Osteocyte (in vitro differentiated cells): ENCODE measurements around the gene ALDH9A1. TPM values are rescaled to one million over a fixed set of nuclear protein-coding genes. Genes with fewer than 3 reads are reported as not detected.
"Not testable (repeated sequence)": the region's sequence is repeated elsewhere in the genome, so short reads cannot be mapped to it uniquely, and the experiment has no call there.

ENCODE experiments used
- DNase-seq: peaks from one replicate; pipeline ENCODE4 v3.0.0; 2021; ENCODE audit warnings: mixed read lengths; ENCODE audit not compliant: unreplicated experiment; ENCODE audit errors: extremely low spot score
- H3K27ac Mint-ChIP-seq: one replicate; pipeline ENCODE4 v1.8.0; 2021; ENCODE audit warnings: mild to moderate bottlenecking, mixed read lengths; ENCODE audit not compliant: unreplicated experiment
- H3K27me3 Mint-ChIP-seq: one replicate; pipeline ENCODE4 v1.8.0; 2021; ENCODE audit warnings: mixed read lengths; ENCODE audit not compliant: unreplicated experiment
- H3K36me3 Mint-ChIP-seq: one replicate; pipeline ENCODE4 v1.8.0; 2021; ENCODE audit warnings: mixed read lengths; ENCODE audit not compliant: unreplicated experiment
- H3K4me1 Mint-ChIP-seq: one replicate; pipeline ENCODE4 v1.8.0; 2021; ENCODE audit warnings: mixed read lengths; ENCODE audit not compliant: unreplicated experiment
- H3K4me3 Mint-ChIP-seq: one replicate; pipeline ENCODE4 v1.8.0; 2021; ENCODE audit warnings: mild to moderate bottlenecking, moderate library complexity, mixed read lengths; ENCODE audit not compliant: unreplicated experiment
- H3K9me3 Mint-ChIP-seq: one replicate; pipeline ENCODE4 v1.8.0; 2021; ENCODE audit warnings: mixed read lengths; ENCODE audit not compliant: unreplicated experiment
- total RNA-seq: library from RNA; stranded (reverse); gene quantifications from 2 replicates; pipeline ENCODE4 v1.2.1, GENCODE V29; 2021
- TF ChIP-seq, protein P1 (sequence below): fragments of 200-600 bp; sonication (generic); IDR thresholded peaks from 2 replicates; pipeline ENCODE4 v1.5.0; 2021; ENCODE audit warnings: antibody characterized with exemption, mild to moderate bottlenecking, moderate library complexity

The ALDH9A1 gene
- total RNA-seq, 1 donor from 2014 or later = 37.1 TPM

DNA sequence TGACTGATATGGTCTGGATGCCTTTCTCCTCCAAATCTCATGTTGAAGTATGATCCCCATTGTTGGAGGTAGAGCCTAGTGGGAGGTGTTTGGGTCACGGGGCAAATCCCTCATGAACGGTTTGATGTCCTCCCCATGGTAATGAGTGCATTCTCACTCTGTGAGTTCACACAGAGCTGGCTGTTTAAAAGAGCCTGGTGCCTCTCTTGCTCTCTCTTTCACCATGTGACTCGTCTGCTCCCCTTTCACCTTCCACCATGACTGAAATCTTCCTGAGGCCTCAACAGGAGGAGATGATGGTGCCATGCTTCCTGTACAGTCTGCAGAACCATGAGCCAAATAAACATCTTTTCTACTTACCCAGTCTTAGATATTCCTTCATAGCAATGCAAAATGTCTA is 30.2 kb downstream of the ALDH9A1 start:
- H3K27ac Mint-ChIP-seq = no peak overlapping the region
- no peak overlapping the region for H3K4me3 Mint-ChIP-seq
- TF ChIP-seq, protein P1, sequence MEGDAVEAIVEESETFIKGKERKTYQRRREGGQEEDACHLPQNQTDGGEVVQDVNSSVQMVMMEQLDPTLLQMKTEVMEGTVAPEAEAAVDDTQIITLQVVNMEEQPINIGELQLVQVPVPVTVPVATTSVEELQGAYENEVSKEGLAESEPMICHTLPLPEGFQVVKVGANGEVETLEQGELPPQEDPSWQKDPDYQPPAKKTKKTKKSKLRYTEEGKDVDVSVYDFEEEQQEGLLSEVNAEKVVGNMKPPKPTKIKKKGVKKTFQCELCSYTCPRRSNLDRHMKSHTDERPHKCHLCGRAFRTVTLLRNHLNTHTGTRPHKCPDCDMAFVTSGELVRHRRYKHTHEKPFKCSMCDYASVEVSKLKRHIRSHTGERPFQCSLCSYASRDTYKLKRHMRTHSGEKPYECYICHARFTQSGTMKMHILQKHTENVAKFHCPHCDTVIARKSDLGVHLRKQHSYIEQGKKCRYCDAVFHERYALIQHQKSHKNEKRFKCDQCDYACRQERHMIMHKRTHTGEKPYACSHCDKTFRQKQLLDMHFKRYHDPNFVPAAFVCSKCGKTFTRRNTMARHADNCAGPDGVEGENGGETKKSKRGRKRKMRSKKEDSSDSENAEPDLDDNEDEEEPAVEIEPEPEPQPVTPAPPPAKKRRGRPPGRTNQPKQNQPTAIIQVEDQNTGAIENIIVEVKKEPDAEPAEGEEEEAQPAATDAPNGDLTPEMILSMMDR = no peak
- H3K27me3 Mint-ChIP-seq = no peaks in the 10 kb centered on the region
- H3K4me1 Mint-ChIP-seq = no peaks in the 10 kb centered on the region
- H3K36me3 Mint-ChIP-seq = peaks cover 71% of the 10 kb centered on the region
- no peaks in the 10 kb centered on the region for H3K9me3 Mint-ChIP-seq
- DNase-seq = no peak

GRCh38 chr1:165666152-165666825 is 32.1 kb downstream of the ALDH9A1 start:
- Mint-ChIP-seq H3K4me3 (no peak overlapping the region), H3K4me1 (no peaks in the 10 kb centered on the region), H3K27me3 (no peaks in the 10 kb centered on the region), H3K36me3 (peaks cover 67% of the 10 kb centered on the region), H3K9me3 (no peaks in the 10 kb centered on the region), H3K27ac (no peak overlapping the region)
- no peak for DNase-seq
- TF ChIP-seq, protein P1 = no peak

DNA sequence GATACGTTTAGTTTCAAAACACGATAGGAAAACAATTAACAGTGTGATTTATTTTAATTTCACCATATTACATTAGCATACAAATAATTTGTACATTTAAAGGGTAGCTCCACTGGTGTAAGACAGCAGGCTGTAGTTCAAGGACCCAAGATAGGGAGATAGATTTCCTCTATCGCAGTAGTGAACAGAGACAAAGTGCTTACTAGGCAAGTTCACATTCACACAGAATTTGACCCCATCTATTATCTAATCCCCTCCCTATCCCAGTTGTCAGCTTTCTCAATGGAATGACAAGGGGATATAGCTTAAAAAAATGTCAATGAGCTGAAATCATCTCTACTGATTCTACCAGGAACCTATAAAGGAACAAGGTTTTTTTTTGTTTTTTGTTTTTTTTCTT is 36.2 kb downstream of the ALDH9A1 start:
- peaks cover 1% of the 10 kb centered on the region for H3K4me1 Mint-ChIP-seq
- no peak for DNase-seq
- H3K4me3 Mint-ChIP-seq = no peak overlapping the region
- H3K27me3 Mint-ChIP-seq = no peaks in the 10 kb centered on the region
- TF ChIP-seq, protein P1 = no peak
- no peak overlapping the region for H3K27ac Mint-ChIP-seq
- H3K36me3 Mint-ChIP-seq = peaks cover 46% of the 10 kb centered on the region
- H3K9me3 Mint-ChIP-seq = no peaks in the 10 kb centered on the region

GRCh38 chr1:165661703-165662102 is 36.7 kb downstream of the ALDH9A1 start:
- H3K4me1 Mint-ChIP-seq = peaks cover 1% of the 10 kb centered on the region
- H3K36me3 Mint-ChIP-seq = peaks cover 45% of the 10 kb centered on the region
- no peaks in the 10 kb centered on the region for H3K9me3 Mint-ChIP-seq
- TF ChIP-seq, protein P1 = no peak
- no peaks in the 10 kb centered on the region for H3K27me3 Mint-ChIP-seq
- H3K4me3 Mint-ChIP-seq = no peak overlapping the region
- no peak for DNase-seq
- H3K27ac Mint-ChIP-seq = no peak overlapping the region

GRCh38 chr1:165659581-165659895 is 38.8 kb downstream of the ALDH9A1 start:
- Mint-ChIP-seq H3K27ac (no peak overlapping the region), H3K4me3 (no peak overlapping the region), H3K4me1 (peaks cover 1% of the 10 kb centered on the region), H3K36me3 (peaks cover 45% of the 10 kb centered on the region), H3K9me3 (no peaks in the 10 kb centered on the region), H3K27me3 (no peaks in the 10 kb centered on the region)
- DNase-seq = no peak
- TF ChIP-seq, protein P1 = no peak

GRCh38 chr1:165658766-165659580 is 39.4 kb downstream of the ALDH9A1 start:
- peaks cover 46% of the 10 kb centered on the region for H3K36me3 Mint-ChIP-seq
- not testable (repeated sequence) for H3K9me3 Mint-ChIP-seq, H3K27me3 Mint-ChIP-seq, H3K4me1 Mint-ChIP-seq, DNase-seq, H3K27ac Mint-ChIP-seq, H3K4me3 Mint-ChIP-seq
